ENCODE results near the gene PANK2.

DNA sequence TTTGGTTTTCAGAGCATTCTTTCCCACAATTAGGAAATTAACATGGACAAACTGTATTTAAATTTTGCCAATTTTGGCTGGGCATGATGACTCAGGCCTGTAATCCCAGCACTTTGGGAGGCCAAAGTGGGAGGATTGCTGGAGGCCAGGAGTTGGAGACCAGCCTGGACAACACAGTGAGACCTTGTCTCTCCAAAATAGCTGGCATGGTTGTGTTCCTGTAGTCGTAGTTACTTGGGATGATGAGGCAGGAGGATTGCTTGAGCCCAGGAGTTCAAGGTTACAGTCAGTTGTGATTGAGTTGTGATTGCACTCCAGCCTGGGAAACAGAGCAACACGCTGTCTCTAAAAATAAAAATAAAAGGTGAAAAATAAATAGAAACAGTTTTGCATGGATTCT, 15.0 kb downstream of the PANK2 start:
- no peak for TF ChIP-seq POLR2AphosphoS5 (IDR thresholded peaks at IDR 0.05)
- TF ChIP-seq, protein P1, sequence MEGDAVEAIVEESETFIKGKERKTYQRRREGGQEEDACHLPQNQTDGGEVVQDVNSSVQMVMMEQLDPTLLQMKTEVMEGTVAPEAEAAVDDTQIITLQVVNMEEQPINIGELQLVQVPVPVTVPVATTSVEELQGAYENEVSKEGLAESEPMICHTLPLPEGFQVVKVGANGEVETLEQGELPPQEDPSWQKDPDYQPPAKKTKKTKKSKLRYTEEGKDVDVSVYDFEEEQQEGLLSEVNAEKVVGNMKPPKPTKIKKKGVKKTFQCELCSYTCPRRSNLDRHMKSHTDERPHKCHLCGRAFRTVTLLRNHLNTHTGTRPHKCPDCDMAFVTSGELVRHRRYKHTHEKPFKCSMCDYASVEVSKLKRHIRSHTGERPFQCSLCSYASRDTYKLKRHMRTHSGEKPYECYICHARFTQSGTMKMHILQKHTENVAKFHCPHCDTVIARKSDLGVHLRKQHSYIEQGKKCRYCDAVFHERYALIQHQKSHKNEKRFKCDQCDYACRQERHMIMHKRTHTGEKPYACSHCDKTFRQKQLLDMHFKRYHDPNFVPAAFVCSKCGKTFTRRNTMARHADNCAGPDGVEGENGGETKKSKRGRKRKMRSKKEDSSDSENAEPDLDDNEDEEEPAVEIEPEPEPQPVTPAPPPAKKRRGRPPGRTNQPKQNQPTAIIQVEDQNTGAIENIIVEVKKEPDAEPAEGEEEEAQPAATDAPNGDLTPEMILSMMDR (IDR thresholded peaks at IDR 0.05), result no peak
- TF ChIP-seq POLR2A (IDR thresholded peaks at IDR 0.05), result no peak
- no peak for TF ChIP-seq EP300 (IDR thresholded peaks at IDR 0.05)

Measured in suprapubic skin (tissue), 4 donors.